HUES48 (cell line): ENCODE measurements around the gene PLAC8.
"Not testable (repeated sequence)": the region's sequence is repeated elsewhere in the genome, so short reads cannot be mapped to it uniquely, and the experiment has no call there.

ENCODE experiments used
- H3K27ac ChIP-seq: one replicate; pipeline ENCODE4 v1.7.0; 2013; ENCODE audit warnings: low read depth, low read length, inconsistent platforms
- H3K27me3 ChIP-seq: 2 replicates; pipeline ENCODE4 v1.6.1; 2013; ENCODE audit warnings: mild to moderate bottlenecking, low read length; ENCODE audit not compliant: control insufficient read depth, insufficient read depth
- H3K36me3 ChIP-seq: 2 replicates; pipeline ENCODE4 v1.6.1; 2013; ENCODE audit warnings: low read length; ENCODE audit not compliant: control insufficient read depth, insufficient read depth
- H3K4me1 ChIP-seq: 2 replicates; pipeline ENCODE4 v1.6.1; 2013; ENCODE audit warnings: mild to moderate bottlenecking, low read length; ENCODE audit not compliant: control insufficient read depth, insufficient read depth
- H3K4me3 ChIP-seq: 2 replicates; pipeline ENCODE4 v1.5.1; 2013; ENCODE audit warnings: mild to moderate bottlenecking, low read depth, low read length
- H3K9ac ChIP-seq: 2 replicates; pipeline ENCODE4 v1.6.1; 2013; ENCODE audit warnings: mild to moderate bottlenecking, low read depth, low read length, moderate library complexity
- H3K9me3 ChIP-seq: 2 replicates; pipeline ENCODE4 v1.6.1; 2013; ENCODE audit warnings: low read length; ENCODE audit not compliant: control insufficient read depth, insufficient read depth

Gene PLAC8

DNA sequence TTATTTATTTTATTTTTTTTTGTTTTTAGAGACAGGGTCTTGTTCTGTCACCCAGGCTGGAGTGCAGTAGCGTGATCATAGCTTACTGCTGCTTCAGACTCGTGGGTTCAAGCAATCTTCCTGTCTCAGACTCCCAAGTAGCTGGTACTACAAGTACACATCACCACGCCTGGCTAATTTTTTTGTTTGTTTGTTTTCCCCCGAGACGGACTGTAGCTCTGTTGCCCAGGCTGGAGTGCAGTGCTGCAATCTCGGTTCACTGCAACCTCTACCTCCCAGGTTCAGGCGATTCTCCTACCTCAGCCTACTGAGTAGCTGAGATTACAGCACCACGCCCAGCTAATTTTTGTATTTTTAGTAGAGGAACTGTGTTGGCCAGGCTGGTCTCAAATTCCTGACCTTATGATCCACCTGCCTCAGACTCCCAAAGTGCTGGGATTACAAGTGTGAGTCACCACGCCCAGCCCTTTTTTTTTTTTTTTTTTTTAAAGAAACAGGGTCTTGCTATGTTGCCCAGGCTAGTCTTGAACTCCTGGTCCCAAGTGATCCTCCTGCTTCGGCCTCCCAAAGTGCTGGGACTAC, 47.4 kb downstream of the PLAC8 start:
- Histone ChIP-seq H3K4me1 (no peaks in the 10 kb centered on the region), H3K9ac (no peak overlapping the region), H3K36me3 (peaks cover 66% of the 10 kb centered on the region), H3K27ac (no peak overlapping the region), H3K27me3 (no peaks in the 10 kb centered on the region), H3K9me3 (no peaks in the 10 kb centered on the region), H3K4me3 (no peak overlapping the region)

GRCh38 chr4:83065266-83065665, 49.3 kb downstream of the PLAC8 start:
- H3K27ac ChIP-seq, result no peak overlapping the region
- H3K4me1 ChIP-seq, result no peaks in the 10 kb centered on the region
- no peaks in the 10 kb centered on the region for H3K9me3 ChIP-seq
- H3K27me3 ChIP-seq, result no peaks in the 10 kb centered on the region
- H3K4me3 ChIP-seq, result no peak overlapping the region
- H3K9ac ChIP-seq, result no peak overlapping the region
- peaks cover 72% of the 10 kb centered on the region for H3K36me3 ChIP-seq

- H3K4me1 ChIP-seq, result no peaks in the 10 kb centered on the region
- no peaks in the 10 kb centered on the region for H3K9me3 ChIP-seq
- H3K36me3 ChIP-seq, result peaks cover 63% of the 10 kb centered on the region
- H3K4me3 ChIP-seq, result no peak overlapping the region
- no peak overlapping the region for H3K27ac ChIP-seq
- H3K27me3 ChIP-seq, result no peaks in the 10 kb centered on the region
- H3K9ac ChIP-seq, result no peak overlapping the region
These were observed 51.8 kb downstream of the PLAC8 start for GRCh38 chr4:83062739-83063138.

DNA sequence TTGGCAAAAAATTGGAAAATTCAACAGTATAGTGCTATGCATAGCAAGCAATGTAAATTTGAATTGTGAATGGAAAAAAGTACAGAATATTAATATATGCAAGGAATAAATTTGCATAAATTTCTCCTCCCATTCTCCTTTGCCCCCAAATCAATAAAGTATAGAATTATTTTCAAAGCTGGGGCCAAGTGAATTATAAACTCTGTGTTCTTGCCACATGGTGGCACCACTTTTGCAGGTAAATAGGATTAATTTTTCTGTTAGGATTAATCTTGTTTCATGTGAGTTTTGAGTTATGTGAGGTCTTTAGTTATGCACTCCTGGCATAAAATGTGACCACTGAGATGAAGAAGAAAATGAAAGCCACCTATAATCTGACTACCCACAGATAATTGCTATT, 59.6 kb downstream of the PLAC8 start:
- no peak overlapping the region for H3K27ac ChIP-seq
- H3K4me1 ChIP-seq, result 0 out of 2 replicates have a peak, but pooled peaks cover 5% of the 10 kb centered on the region
- peaks cover 37% of the 10 kb centered on the region for H3K36me3 ChIP-seq
- H3K4me3 ChIP-seq, result no peak overlapping the region
- no peaks in the 10 kb centered on the region for H3K9me3 ChIP-seq
- no peaks in the 10 kb centered on the region for H3K27me3 ChIP-seq
- H3K9ac ChIP-seq, result no peak overlapping the region

DNA sequence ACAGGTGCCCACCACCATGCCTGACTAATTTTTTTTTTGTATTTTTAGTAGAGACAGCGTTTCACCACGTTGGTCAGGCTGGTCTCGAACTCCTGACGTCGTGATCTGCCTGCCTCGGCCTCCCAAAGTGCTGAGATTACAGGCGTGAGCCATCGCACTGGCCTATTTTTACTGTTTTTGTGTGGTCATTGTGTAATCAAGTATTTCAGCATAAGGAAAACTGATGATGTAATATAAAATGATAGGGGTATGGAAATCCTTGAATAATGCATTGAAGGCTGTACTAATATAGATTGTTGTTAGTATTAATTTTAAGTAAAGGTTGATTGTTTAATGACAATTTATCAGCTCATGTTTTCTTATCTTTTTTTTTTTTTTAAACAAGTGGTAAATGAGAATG, 65.7 kb downstream of the PLAC8 start:
- H3K27me3 ChIP-seq, H3K4me1 ChIP-seq, H3K9ac ChIP-seq, H3K27ac ChIP-seq, H3K9me3 ChIP-seq, H3K4me3 ChIP-seq: not testable (repeated sequence)
- H3K36me3 ChIP-seq, result peaks cover 26% of the 10 kb centered on the region; the same call in 1 of the 2 replicates

DNA sequence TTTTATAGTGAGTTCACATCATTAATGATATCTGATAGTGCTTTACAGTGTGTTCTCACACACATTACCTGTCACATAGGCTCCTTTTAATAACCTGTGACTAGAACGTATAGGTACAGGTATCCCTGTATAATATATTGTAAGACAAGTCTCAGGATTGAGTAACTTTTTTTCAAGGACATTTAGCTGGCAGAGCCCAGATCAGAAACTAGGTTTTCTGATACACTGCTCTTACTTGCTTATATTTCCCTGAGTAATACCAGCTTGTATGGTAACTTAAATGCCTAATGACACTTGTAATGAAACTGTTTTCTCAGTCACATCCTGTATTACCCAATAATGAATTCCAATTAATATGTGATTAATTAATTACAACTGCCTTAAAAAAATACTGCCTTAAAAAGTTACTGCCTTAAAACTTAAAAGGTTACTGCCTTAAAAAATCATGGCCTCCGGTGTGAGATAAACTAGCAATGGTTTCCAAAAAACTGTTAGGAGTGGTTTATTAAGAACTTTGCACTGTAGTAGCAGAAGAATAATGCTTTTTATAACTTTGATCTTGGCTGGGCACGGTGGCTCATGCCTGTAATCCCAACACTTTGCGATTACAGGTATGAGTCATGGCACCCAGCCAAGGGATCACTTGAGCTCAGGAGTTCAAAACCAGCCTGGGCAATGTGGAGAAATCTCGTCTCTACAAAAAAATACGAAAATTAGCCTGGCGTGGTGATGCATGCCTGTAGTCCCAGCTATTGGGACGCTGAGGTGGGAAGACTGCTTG, 67.6 kb downstream of the PLAC8 start:
- no peaks in the 10 kb centered on the region for H3K27me3 ChIP-seq
- no peaks in the 10 kb centered on the region for H3K9me3 ChIP-seq
- no peak overlapping the region for H3K27ac ChIP-seq
- H3K4me3 ChIP-seq, result no peak overlapping the region
- H3K4me1 ChIP-seq, result no peaks in the 10 kb centered on the region
- H3K9ac ChIP-seq, result no peak overlapping the region
- H3K36me3 ChIP-seq, result peaks cover 17% of the 10 kb centered on the region; the same call in 1 of the 2 replicates

- Histone ChIP-seq H3K27ac (no peak overlapping the region), H3K9me3 (no peaks in the 10 kb centered on the region), H3K4me3 (no peak overlapping the region), H3K27me3 (no peaks in the 10 kb centered on the region), H3K9ac (no peak overlapping the region), H3K4me1 (no peaks in the 10 kb centered on the region), H3K36me3 (no peaks in the 10 kb centered on the region)
These were observed 70.6 kb downstream of the PLAC8 start for GRCh38 chr4:83043801-83044407.

DNA sequence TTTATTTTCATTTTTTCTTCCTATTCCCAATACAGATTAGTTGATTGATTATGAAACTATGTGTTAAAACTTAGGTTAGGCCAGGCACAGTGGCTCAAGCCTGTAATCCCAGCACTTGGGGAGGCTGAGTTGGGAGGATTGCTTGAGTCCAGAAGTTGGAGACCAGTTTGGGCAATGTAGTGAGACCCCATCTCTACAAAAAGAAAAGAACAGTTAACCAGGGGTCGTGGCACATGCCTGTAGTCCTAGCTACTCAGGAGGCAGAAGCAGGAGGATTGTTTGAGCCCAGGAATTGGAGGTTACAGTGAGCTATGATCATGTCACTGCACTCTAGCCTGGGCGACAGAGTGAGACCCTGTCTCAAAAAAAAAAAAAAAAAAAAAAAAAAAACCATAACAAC, 71.4 kb downstream of the PLAC8 start:
- not testable (repeated sequence) for H3K4me1 ChIP-seq, H3K9me3 ChIP-seq, H3K27me3 ChIP-seq, H3K4me3 ChIP-seq, H3K27ac ChIP-seq, H3K9ac ChIP-seq, H3K36me3 ChIP-seq

GRCh38 chr4:83040269-83040668, 74.3 kb downstream of the PLAC8 start:
- H3K27ac ChIP-seq, result no peak overlapping the region
- H3K36me3 ChIP-seq, result no peaks in the 10 kb centered on the region
- no peaks in the 10 kb centered on the region for H3K9me3 ChIP-seq
- H3K4me3 ChIP-seq, result no peak overlapping the region
- H3K27me3 ChIP-seq, result no peaks in the 10 kb centered on the region
- H3K9ac ChIP-seq, result no peak overlapping the region
- H3K4me1 ChIP-seq, result no peaks in the 10 kb centered on the region
